ENCODE measurements around the gene KLHL15. TPM values are rescaled to one million over a fixed set of nuclear protein-coding genes. Genes with fewer than 3 reads are reported as not detected.

The KLHL15 gene
- total and polyA plus RNA-seq, 2 of the 13 experiments (the other 11 are each of a cell fraction or from before 2014, with no cell fraction given), result 2.8 to 5.5 TPM

- TF ChIP-seq ZNF30 (CRISPR knock-in tag; IDR thresholded peaks at IDR 0.05) (no peak), ZNF512B (CRISPR knock-in tag; IDR thresholded peaks at IDR 0.05; ENCODE audit: borderline replicate concordance) (no peak), E2F1 (CRISPR knock-in tag; IDR thresholded peaks at IDR 0.05) (peak; percentile 80), MIER2 (CRISPR knock-in tag; IDR thresholded peaks at IDR 0.05) (no peak), PHF5A (CRISPR knock-in tag; IDR thresholded peaks at IDR 0.05; ENCODE audit: low read depth, unreplicated experiment) (no peak), GFI1 (CRISPR knock-in tag; IDR thresholded peaks at IDR 0.05; ENCODE audit: borderline replicate concordance) (peak; percentile 38; the same call in 1 of the 2 replicates), HMG20B (CRISPR knock-in tag; conservative IDR thresholded peaks at IDR 0.05) (no peak), XBP1 (CRISPR knock-in tag; IDR thresholded peaks at IDR 0.05) (no peak), ZNF724P (CRISPR knock-in tag; IDR thresholded peaks at IDR 0.05; ENCODE audit: borderline replicate concordance) (no peak), HDAC1 (CRISPR knock-in tag; IDR thresholded peaks at IDR 0.05) (peak; percentile 63), SKI (IDR thresholded peaks at IDR 0.05; ENCODE audit: partially characterized antibody) (peak; percentile 20), ETS1 (CRISPR knock-in tag; IDR thresholded peaks at IDR 0.05) (no peak), ZNF614 (CRISPR knock-in tag; IDR thresholded peaks at IDR 0.05; ENCODE audit: borderline replicate concordance) (no peak), AKAP8 (CRISPR knock-in tag; IDR thresholded peaks at IDR 0.05) (no peak), ARID2 (CRISPR knock-in tag; IDR thresholded peaks at IDR 0.05; ENCODE audit: borderline replicate concordance) (0 out of 2 replicates have a peak, but pooled peaks have one; percentile 25), GLI4 (CRISPR knock-in tag; IDR thresholded peaks at IDR 0.05; ENCODE audit: borderline replicate concordance) (no peak), BORCS8-MEF2B (CRISPR knock-in tag; IDR thresholded peaks at IDR 0.05) (no peak; the same call in 1 of the 2 replicates), RFX3 (CRISPR knock-in tag; IDR thresholded peaks at IDR 0.05) (no peak), IKZF5 (CRISPR knock-in tag; IDR thresholded peaks at IDR 0.05) (no peak), YY1 (IDR thresholded peaks at IDR 0.05; ENCODE audit: insufficient read depth, insufficient replicate concordance, low read depth, low read length) (peak; percentile 92), RCOR2 (CRISPR knock-in tag; IDR thresholded peaks at IDR 0.05) (no peak)
- TF ChIP-seq, protein P1, sequence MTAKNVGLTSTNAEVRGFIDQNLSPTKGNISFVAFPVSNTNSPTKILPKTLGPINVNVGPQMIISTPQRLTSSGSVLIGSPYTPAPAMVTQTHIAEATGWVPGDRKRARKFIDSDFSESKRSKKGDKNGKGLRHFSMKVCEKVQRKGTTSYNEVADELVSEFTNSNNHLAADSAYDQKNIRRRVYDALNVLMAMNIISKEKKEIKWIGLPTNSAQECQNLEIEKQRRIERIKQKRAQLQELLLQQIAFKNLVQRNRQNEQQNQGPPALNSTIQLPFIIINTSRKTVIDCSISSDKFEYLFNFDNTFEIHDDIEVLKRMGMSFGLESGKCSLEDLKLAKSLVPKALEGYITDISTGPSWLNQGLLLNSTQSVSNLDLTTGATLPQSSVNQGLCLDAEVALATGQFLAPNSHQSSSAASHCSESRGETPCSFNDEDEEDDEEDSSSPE (CRISPR knock-in tag; IDR thresholded peaks at IDR 0.05), result peak; percentile 71; the same call in 1 of the 2 replicates
These were observed 27.4 kb upstream of the KLHL15 start, which contains the start of gene EIF2S3 (continued) for GRCh38 chrX:24054182-24055042.

Data from HepG2 (cell line).